A549 (cell line): ENCODE data around the gene TEX36. TPM values are rescaled to one million over a fixed set of nuclear protein-coding genes. Genes with fewer than 3 reads are reported as not detected.

Source experiments
- ATAC-seq, 2 experiments: fragments of 200-7000 bp in 1 of 2; fragments of >200 bp in 1 of 2; cut with Nextera tagmentation in 1 of 2; cut with Tn5 transposase in 1 of 2; 3 replicates each; pipeline versions ENCODE4 v1.8.0 to v1.9.1; 2018 to 2020; ENCODE audit warnings: mild to moderate bottlenecking in 1 of 2, moderate library complexity in 1 of 2
- CTCF ChIA-PET: fragments of 300-600 bp; sonication (Branson Sonifier 250); formaldehyde crosslinking; extraction: SDS; loops from one replicate; lab custom pipeline; 2021; ENCODE audit warnings: antibody characterized with exemption, inconsistent platforms; lab: Yijun Ruan, JAX
- POLR2A ChIA-PET: fragments of 350-600 bp; formaldehyde crosslinking; extraction: SDS; loops from one replicate; lab custom pipeline; 2021; ENCODE audit warnings: antibody characterized with exemption, inconsistent platforms; lab: Yijun Ruan, JAX
- DNase-seq, 2 experiments: peaks; one replicate each; pipeline versions ENCODE4 v3.0.0 to v3.0.0-alpha.2; 2011 to 2016; ENCODE audit warnings: low read depth in 1 of 2, low spot score in 1 of 2
- FAIRE-seq: peaks from 2 replicates; lab custom pipeline; 2011; peaks lifted over from hg19 to GRCh38; lab: Jason Lieb, UNC
- H3K27ac ChIP-seq, 2 experiments: fragments of >200 bp; sonication (Bioruptor Twin); formaldehyde crosslinking; 3 replicates each; pipeline ENCODE4 v1.5.1; 2016 to 2017
- H3K4me1 ChIP-seq: fragments of >200 bp; sonication (Bioruptor Twin); formaldehyde crosslinking; 3 replicates; pipeline ENCODE4 v1.6.1; 2016
- H3K4me2 ChIP-seq: fragments of >200 bp; sonication (Bioruptor Twin); formaldehyde crosslinking; 3 replicates; pipeline ENCODE4 v1.6.1; 2016
- H3K4me3 ChIP-seq: fragments of >200 bp; sonication (Bioruptor Twin); formaldehyde crosslinking; 3 replicates; pipeline ENCODE4 v1.5.1; 2016
- H3K9me3 ChIP-seq: fragments of >200 bp; sonication (Bioruptor Twin); formaldehyde crosslinking; 3 replicates; pipeline ENCODE4 v1.6.1; 2016
- BCL3 ChIP-seq: fragments of >200 bp; sonication (Bioruptor Twin); formaldehyde crosslinking; IDR thresholded peaks from 3 replicates; pipeline ENCODE4 v1.6.1; 2016
- CTCF ChIP-seq: fragments of >200 bp; sonication (Bioruptor Twin); formaldehyde crosslinking; IDR thresholded peaks from 3 replicates; pipeline ENCODE4 v1.5.1; 2016
- EHF ChIP-seq: fragments of 250-450 bp; sonication (Bioruptor Pico); IDR thresholded peaks from 2 replicates; pipeline ENCODE4 v1.5.0; 2020; ENCODE audit warnings: mild to moderate bottlenecking
- ESRRA ChIP-seq: fragments of 150-350 bp; IDR thresholded peaks from 2 replicates; pipeline ENCODE4 v1.6.1; 2014; ENCODE audit warnings: mild to moderate bottlenecking, low read length, borderline replicate concordance
- FOSB ChIP-seq: fragments of 250-450 bp; sonication (Bioruptor Pico); IDR thresholded peaks from 2 replicates; pipeline ENCODE4 v1.5.0; 2020; ENCODE audit warnings: mild to moderate bottlenecking, moderate library complexity
- GATA3 ChIP-seq: IDR thresholded peaks from 2 replicates; pipeline ENCODE4 v1.6.1; 2012; ENCODE audit warnings: borderline replicate concordance
- HDAC2 ChIP-seq: fragments of 200-600 bp; sonication (generic); IDR thresholded peaks from 2 replicates; pipeline ENCODE4 v1.6.1; 2016
- HES2 ChIP-seq: fragments of >200 bp; sonication (Bioruptor Twin); formaldehyde crosslinking; IDR thresholded peaks from 2 replicates; pipeline ENCODE4 v1.6.1; 2016
- HEYL ChIP-seq: fragments of 250-450 bp; sonication (Bioruptor Pico); IDR thresholded peaks from 2 replicates; pipeline ENCODE4 v1.8.0; 2021; ENCODE audit warnings: mild to moderate bottlenecking, moderate library complexity
- HOXA7 ChIP-seq: fragments of 250-450 bp; sonication (Bioruptor Pico); IDR thresholded peaks from 2 replicates; pipeline ENCODE4 v1.5.0; 2020; ENCODE audit warnings: mild to moderate bottlenecking, moderate library complexity
- HOXB13 ChIP-seq: fragments of 250-450 bp; sonication (Bioruptor Pico); IDR thresholded peaks from 2 replicates; pipeline ENCODE4 v1.5.0; 2020; ENCODE audit warnings: low read depth, mild to moderate bottlenecking, moderate library complexity
- JUN ChIP-seq, 2 experiments: fragments of >200 bp; sonication (Bioruptor Twin); formaldehyde crosslinking; IDR thresholded peaks; 2 replicates in 1 of 2; 3 replicates in 1 of 2; pipeline ENCODE4 v1.6.1; 2016 to 2017
- MAFK ChIP-seq: fragments of 450-650 bp; IDR thresholded peaks from 2 replicates; pipeline ENCODE4 v1.6.1; 2014; ENCODE audit not compliant: partially characterized antibody
- MYC ChIP-seq: IDR thresholded peaks from 2 replicates; pipeline ENCODE4 v1.6.1; 2012; ENCODE audit warnings: mild to moderate bottlenecking, inconsistent platforms, low read length, improper control_type of control experiment, borderline replicate concordance
- NPAS2 ChIP-seq: fragments of 250-450 bp; sonication (Bioruptor Pico); IDR thresholded peaks from 2 replicates; pipeline ENCODE4 v1.8.0; 2022; ENCODE audit warnings: mild to moderate bottlenecking, moderate library complexity, borderline replicate concordance
- PHF8 ChIP-seq: fragments of 200-600 bp; sonication (generic); IDR thresholded peaks from 2 replicates; pipeline ENCODE4 v1.6.1; 2016; ENCODE audit warnings: low read depth, mild to moderate bottlenecking, antibody characterized with exemption, moderate library complexity, borderline replicate concordance
- POLR2A ChIP-seq: IDR thresholded peaks from 2 replicates; pipeline ENCODE4 v1.6.1; 2012; ENCODE audit warnings: mild to moderate bottlenecking, low read length
- POLR2AphosphoS2 ChIP-seq: conservative IDR thresholded peaks from 2 replicates; pipeline ENCODE4 v1.6.1; 2012; ENCODE audit warnings: low read length, improper control_type of control experiment, inconsistent platforms
- RCOR1 ChIP-seq: fragments of 150-350 bp; IDR thresholded peaks from 2 replicates; pipeline ENCODE4 v1.6.1; 2014; ENCODE audit warnings: antibody characterized with exemption, low read length, low read depth
- SREBF2 ChIP-seq: fragments of 450-650 bp; IDR thresholded peaks from 2 replicates; pipeline ENCODE4 v1.6.1; 2014; ENCODE audit warnings: mild to moderate bottlenecking, moderate library complexity
- TFCP2L1 ChIP-seq: fragments of 250-450 bp; sonication (Bioruptor Pico); IDR thresholded peaks from 2 replicates; pipeline ENCODE4 v1.5.0; 2021; ENCODE audit warnings: mild to moderate bottlenecking
- ZC3H11A ChIP-seq: fragments of 450-650 bp; IDR thresholded peaks from 2 replicates; pipeline ENCODE4 v1.6.1; 2014; ENCODE audit warnings: antibody characterized with exemption, mild to moderate bottlenecking
- ZFP36 ChIP-seq: fragments of 450-650 bp; IDR thresholded peaks from 2 replicates; pipeline ENCODE4 v1.6.1; 2014; ENCODE audit warnings: borderline replicate concordance; ENCODE audit not compliant: partially characterized antibody
- ZSCAN20 ChIP-seq: fragments of 250-450 bp; sonication (Bioruptor Pico); IDR thresholded peaks from 2 replicates; pipeline ENCODE4 v1.8.0; 2022; ENCODE audit warnings: mild to moderate bottlenecking, moderate library complexity
- WGBS: methylation state at CpG from one replicate; pipeline ENCODE4 v1.1.6; 2017; ENCODE audit errors: missing lambda C conversion rate; 5-methylcytosine and 5-hydroxymethylcytosine counted together
- polyA plus RNA-seq, 4 experiments: library from polyadenylated mRNA; depleted of rRNA in 3 of 4; stranded (reverse); fragments of >200 nt; fragmentation: RNase III in 1 of 4; extraction: RNeasy Plus Mini Kit Qiagen cat#74134 plus additional on column Dnase treatment in 1 of 4; gene quantifications; 2 replicates in 3 of 4; 3 replicates in 1 of 4; pipeline ENCODE4 v1.2.3, GENCODE V29; 2011 to 2017
- TF ChIP-seq, protein P1 (sequence below): fragments of 200-600 bp; sonication (generic); IDR thresholded peaks from 2 replicates; pipeline ENCODE4 v1.6.1; 2016; ENCODE audit warnings: antibody characterized with exemption, mild to moderate bottlenecking, moderate library complexity
- TF ChIP-seq, protein P2 (sequence below): fragments of 450-650 bp; IDR thresholded peaks from 2 replicates; pipeline ENCODE4 v1.6.1; 2014; ENCODE audit warnings: antibody characterized with exemption
- TF ChIP-seq, protein P3 (sequence below): fragments of 250-450 bp; sonication (Bioruptor Pico); IDR thresholded peaks from 2 replicates; pipeline ENCODE4 v1.5.0; 2020; ENCODE audit warnings: low read depth, mild to moderate bottlenecking, moderate library complexity
- TF ChIP-seq, protein P4 (sequence below): IDR thresholded peaks from 2 replicates; pipeline ENCODE4 v1.6.1; 2012

TEX36 gene
- polyA plus RNA-seq, 2 of the 4 experiments (the other 2 are of a cell fraction) = not detected

DNA sequence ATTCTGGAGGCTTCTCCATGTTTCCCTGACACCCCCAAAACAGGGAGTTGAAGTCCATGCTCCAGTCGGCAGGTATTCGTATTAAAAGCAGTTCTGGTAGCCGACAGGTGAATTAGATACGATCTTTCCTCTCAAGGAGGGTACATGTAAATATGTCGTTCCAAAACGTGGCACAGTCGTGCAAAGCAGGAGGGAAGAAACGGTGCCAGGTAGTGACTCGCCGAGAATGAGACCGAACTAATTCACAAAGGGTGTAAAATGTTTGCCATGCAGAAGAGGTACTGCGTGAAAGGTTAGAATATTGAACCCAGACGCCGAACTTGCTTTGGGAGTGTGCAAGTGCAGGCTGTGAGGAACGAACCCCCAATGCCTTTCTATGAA is 37.0 kb upstream of the TEX36 start (continued):
- no peak for TF ChIP-seq HES2

- ChIA-PET POLR2A (interaction anchor here (0.6 to 1.3 kb wide), 15 partner anchors 11 to 918 kb away, joined by 3 to 20 read pairs (median 3); partner anchors contain the start of genes ABRAXAS2, BCCIP, CTBP2 and UROS), CTCF (no interaction called here)
- Histone ChIP-seq H3K9me3 (peaks cover 10% of the 10 kb centered on the region), H3K27ac (peak within 1 kb of the TSS; percentile 88 to 95), H3K4me1 (peaks cover 11% of the 10 kb centered on the region; the same call in 2 of the 3 replicates), H3K4me3 (peak within 1 kb of the TSS; percentile 84), H3K4me2 (peak within 1 kb of the TSS; percentile 88)
- peak; percentile 59 for FAIRE-seq
- 2% methylated on average over 48 of the region's 72 CpGs for WGBS
- peak; percentile 91 to 99 for DNase-seq
- ATAC-seq = peak; percentile 96 to 97
- TF ChIP-seq TFCP2L1 (CRISPR knock-in tag) (peak; percentile 64; the same call in 1 of the 2 replicates), MAFK (no peak), HOXA7 (CRISPR knock-in tag) (no peak), EHF (no peak), HOXB13 (CRISPR knock-in tag) (no peak), FOSB (CRISPR knock-in tag) (no peak), ZC3H11A (no peak), CTCF (no peak), MYC (no peak; the same call in 1 of the 2 replicates), POLR2AphosphoS2 (no peak), PHF8 (peak; percentile 93; the same call in 1 of the 2 replicates), NPAS2 (CRISPR knock-in tag) (no peak), RCOR1 (no peak), SREBF2 (no peak), ZFP36 (no peak), HEYL (CRISPR knock-in tag) (no peak), JUN (IDR thresholded peaks at IDR 0.05) (peak; percentile 51 to 80; a peak in 4 of 5 replicates), POLR2A (peak; percentile 96), ESRRA (no peak), HDAC2 (no peak), ZSCAN20 (no peak), BCL3 (peak; percentile 75; the same call in 1 of the 3 replicates), GATA3 (peak; percentile 56; the same call in 1 of the 2 replicates)
- TF ChIP-seq, protein P1, sequence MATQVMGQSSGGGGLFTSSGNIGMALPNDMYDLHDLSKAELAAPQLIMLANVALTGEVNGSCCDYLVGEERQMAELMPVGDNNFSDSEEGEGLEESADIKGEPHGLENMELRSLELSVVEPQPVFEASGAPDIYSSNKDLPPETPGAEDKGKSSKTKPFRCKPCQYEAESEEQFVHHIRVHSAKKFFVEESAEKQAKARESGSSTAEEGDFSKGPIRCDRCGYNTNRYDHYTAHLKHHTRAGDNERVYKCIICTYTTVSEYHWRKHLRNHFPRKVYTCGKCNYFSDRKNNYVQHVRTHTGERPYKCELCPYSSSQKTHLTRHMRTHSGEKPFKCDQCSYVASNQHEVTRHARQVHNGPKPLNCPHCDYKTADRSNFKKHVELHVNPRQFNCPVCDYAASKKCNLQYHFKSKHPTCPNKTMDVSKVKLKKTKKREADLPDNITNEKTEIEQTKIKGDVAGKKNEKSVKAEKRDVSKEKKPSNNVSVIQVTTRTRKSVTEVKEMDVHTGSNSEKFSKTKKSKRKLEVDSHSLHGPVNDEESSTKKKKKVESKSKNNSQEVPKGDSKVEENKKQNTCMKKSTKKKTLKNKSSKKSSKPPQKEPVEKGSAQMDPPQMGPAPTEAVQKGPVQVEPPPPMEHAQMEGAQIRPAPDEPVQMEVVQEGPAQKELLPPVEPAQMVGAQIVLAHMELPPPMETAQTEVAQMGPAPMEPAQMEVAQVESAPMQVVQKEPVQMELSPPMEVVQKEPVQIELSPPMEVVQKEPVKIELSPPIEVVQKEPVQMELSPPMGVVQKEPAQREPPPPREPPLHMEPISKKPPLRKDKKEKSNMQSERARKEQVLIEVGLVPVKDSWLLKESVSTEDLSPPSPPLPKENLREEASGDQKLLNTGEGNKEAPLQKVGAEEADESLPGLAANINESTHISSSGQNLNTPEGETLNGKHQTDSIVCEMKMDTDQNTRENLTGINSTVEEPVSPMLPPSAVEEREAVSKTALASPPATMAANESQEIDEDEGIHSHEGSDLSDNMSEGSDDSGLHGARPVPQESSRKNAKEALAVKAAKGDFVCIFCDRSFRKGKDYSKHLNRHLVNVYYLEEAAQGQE = peak; percentile 86
- TF ChIP-seq, protein P2, sequence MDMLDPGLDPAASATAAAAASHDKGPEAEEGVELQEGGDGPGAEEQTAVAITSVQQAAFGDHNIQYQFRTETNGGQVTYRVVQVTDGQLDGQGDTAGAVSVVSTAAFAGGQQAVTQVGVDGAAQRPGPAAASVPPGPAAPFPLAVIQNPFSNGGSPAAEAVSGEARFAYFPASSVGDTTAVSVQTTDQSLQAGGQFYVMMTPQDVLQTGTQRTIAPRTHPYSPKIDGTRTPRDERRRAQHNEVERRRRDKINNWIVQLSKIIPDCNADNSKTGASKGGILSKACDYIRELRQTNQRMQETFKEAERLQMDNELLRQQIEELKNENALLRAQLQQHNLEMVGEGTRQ = peak; percentile 37; the same call in 1 of the 2 replicates
- TF ChIP-seq, protein P3, sequence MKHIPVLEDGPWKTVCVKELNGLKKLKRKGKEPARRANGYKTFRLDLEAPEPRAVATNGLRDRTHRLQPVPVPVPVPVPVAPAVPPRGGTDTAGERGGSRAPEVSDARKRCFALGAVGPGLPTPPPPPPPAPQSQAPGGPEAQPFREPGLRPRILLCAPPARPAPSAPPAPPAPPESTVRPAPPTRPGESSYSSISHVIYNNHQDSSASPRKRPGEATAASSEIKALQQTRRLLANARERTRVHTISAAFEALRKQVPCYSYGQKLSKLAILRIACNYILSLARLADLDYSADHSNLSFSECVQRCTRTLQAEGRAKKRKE (CRISPR knock-in tag) = peak; percentile 58; the same call in 1 of the 2 replicates
- TF ChIP-seq, protein P4, sequence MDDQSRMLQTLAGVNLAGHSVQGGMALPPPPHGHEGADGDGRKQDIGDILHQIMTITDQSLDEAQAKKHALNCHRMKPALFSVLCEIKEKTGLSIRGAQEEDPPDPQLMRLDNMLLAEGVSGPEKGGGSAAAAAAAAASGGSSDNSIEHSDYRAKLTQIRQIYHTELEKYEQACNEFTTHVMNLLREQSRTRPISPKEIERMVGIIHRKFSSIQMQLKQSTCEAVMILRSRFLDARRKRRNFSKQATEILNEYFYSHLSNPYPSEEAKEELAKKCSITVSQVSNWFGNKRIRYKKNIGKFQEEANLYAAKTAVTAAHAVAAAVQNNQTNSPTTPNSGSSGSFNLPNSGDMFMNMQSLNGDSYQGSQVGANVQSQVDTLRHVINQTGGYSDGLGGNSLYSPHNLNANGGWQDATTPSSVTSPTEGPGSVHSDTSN = no peak
Observed at GRCh38 chr10:125719173-125720001, 36.4 kb upstream of the TEX36 start, which contains the start of gene EDRF1. EDRF1 (plus strand) TSS chr10:125719709; CDS start chr10:125719808, 99 bp downstream.
